HepG2 (cell line): ENCODE results near the gene COG8. TPM values are rescaled to one million over a fixed set of nuclear protein-coding genes. Genes with fewer than 3 reads are reported as not detected.
A peak's percentile ranks its signal among the peaks of the same experiment; 100 is the strongest.

Source experiments
- FOXA1 ChIP-seq, 2 experiments: fragments of 450-650 bp in 1 of 2; sonication (generic) in 1 of 2; formaldehyde crosslinking in 1 of 2; IDR thresholded peaks; 2 replicates each; pipeline versions ENCODE4 v1.4.0 to v1.6.1; 2016 to 2020; ENCODE audit warnings: missing genetic modification reagents in 1 of 2
- MAFF ChIP-seq: IDR thresholded peaks from 2 replicates; pipeline ENCODE4 v1.6.1; 2011; ENCODE audit warnings: low read depth, low read length, improper control_type of control experiment
- NKX3-1 ChIP-seq: sonication (generic); formaldehyde crosslinking; IDR thresholded peaks from 2 replicates; pipeline ENCODE4 v1.5.0; 2020; ENCODE audit warnings: missing genetic modification reagents
- RBM22 ChIP-seq: fragments of 200-400 bp; formaldehyde crosslinking; optimal IDR thresholded peaks from 2 replicates; pipeline ENCODE3; 2017; ENCODE audit warnings: mild to moderate bottlenecking, low read length, moderate library complexity
- RCOR2 ChIP-seq: IDR thresholded peaks from 2 replicates; pipeline ENCODE4 v1.6.1; 2016; ENCODE audit warnings: missing biosample characterization, missing genetic modification reagents
- SMC3 ChIP-seq: IDR thresholded peaks from 2 replicates; pipeline ENCODE4 v1.6.1; 2011; ENCODE audit warnings: low read length, improper control_type of control experiment
- SOX6 ChIP-seq, 2 experiments: fragments of 450-650 bp in 1 of 2; sonication (generic) in 1 of 2; formaldehyde crosslinking in 1 of 2; IDR thresholded peaks; 2 replicates each; pipeline versions ENCODE4 v1.4.0 to v1.6.1; 2017 to 2020; ENCODE audit warnings: antibody characterized with exemption in 1 of 2, mild to moderate bottlenecking in 1 of 2, missing genetic modification reagents in 1 of 2
- TEAD2 ChIP-seq: sonication (generic); formaldehyde crosslinking; IDR thresholded peaks from 2 replicates; pipeline ENCODE4 v1.9.0; 2021; ENCODE audit warnings: missing genetic modification reagents
- TEAD3 ChIP-seq: optimal IDR thresholded peaks from 2 replicates; pipeline ENCODE3; 2016; ENCODE audit warnings: borderline replicate concordance
- ZFP1 ChIP-seq: IDR thresholded peaks from 2 replicates; pipeline ENCODE4 v1.6.1; 2016
- ZNF136 ChIP-seq: sonication (generic); formaldehyde crosslinking; IDR thresholded peaks from 2 replicates; pipeline ENCODE4 v1.8.1; 2022; ENCODE audit warnings: low read depth, mild to moderate bottlenecking, moderate library complexity, missing genetic modification reagents
- ZNF552 ChIP-seq: sonication (generic); formaldehyde crosslinking; IDR thresholded peaks from 2 replicates; pipeline ENCODE4 v1.9.0; 2022; ENCODE audit warnings: missing genetic modification reagents, mild to moderate bottlenecking, borderline replicate concordance
- ZNF629 ChIP-seq: sonication (generic); formaldehyde crosslinking; conservative IDR thresholded peaks from 2 replicates; pipeline ENCODE4 v1.5.0; 2020; ENCODE audit warnings: missing genetic modification reagents
- ZNF644 ChIP-seq: IDR thresholded peaks from 2 replicates; pipeline ENCODE4 v1.6.1; 2016; ENCODE audit warnings: low read depth
- ZNF678 ChIP-seq: sonication (generic); formaldehyde crosslinking; IDR thresholded peaks from 2 replicates; pipeline ENCODE4 v1.4.0; 2020; ENCODE audit warnings: mild to moderate bottlenecking, missing genetic modification reagents
- polyA plus RNA-seq, 8 experiments: library from polyadenylated mRNA; depleted of rRNA in 3 of 8; stranded (reverse) in 7 of 8; unstranded in 1 of 8; fragments of >200 nt; fragmentation: Illumina TruSeq in 4 of 8; extraction: Trizol in 4 of 8; gene quantifications; 2 replicates each; pipeline versions ENCODE4 v1.2.1 to v1.2.3, GENCODE V29; 2011 to 2016; ENCODE audit warnings: low read depth in 4 of 8, missing spikeins in 1 of 8, mixed read lengths in 1 of 8; ENCODE audit not compliant: insufficient read depth in 1 of 8
- total RNA-seq, 5 experiments: library from RNA; depleted of rRNA; stranded (reverse); fragments of >200 nt; fragmentation: Illumina TruSeq; extraction: Trizol; gene quantifications; 2 replicates each; pipeline ENCODE4 v1.2.3, GENCODE V29; 2016; ENCODE audit warnings: low read depth in 1 of 5
- TF ChIP-seq, protein P1 (sequence below): sonication (generic); formaldehyde crosslinking; IDR thresholded peaks from 2 replicates; pipeline ENCODE4 v1.5.0; 2020; ENCODE audit warnings: missing genetic modification reagents
- TF ChIP-seq, protein P2 (sequence below): sonication (generic); formaldehyde crosslinking; IDR thresholded peaks from 2 replicates; pipeline ENCODE4 v1.9.0; 2021; ENCODE audit warnings: missing genetic modification reagents, borderline replicate concordance
- TF ChIP-seq, protein P3 (sequence below): sonication (generic); formaldehyde crosslinking; IDR thresholded peaks from 2 replicates; pipeline ENCODE4 v1.9.0; 2021; ENCODE audit warnings: missing genetic modification reagents, borderline replicate concordance
- TF ChIP-seq, protein P4 (sequence below): sonication (generic); formaldehyde crosslinking; IDR thresholded peaks from 2 replicates; pipeline ENCODE4 v1.8.0; 2022; ENCODE audit warnings: mild to moderate bottlenecking, missing genetic modification reagents, moderate library complexity
- TF ChIP-seq, protein P5 (sequence below): sonication (generic); formaldehyde crosslinking; IDR thresholded peaks from 2 replicates; pipeline ENCODE4 v1.4.0; 2020; ENCODE audit warnings: missing genetic modification reagents

COG8 gene
- total and polyA plus RNA-seq, 2 of the 13 experiments (the other 11 are each of a cell fraction or from before 2014, with no cell fraction given) = 45.5 to 52.1 TPM

DNA sequence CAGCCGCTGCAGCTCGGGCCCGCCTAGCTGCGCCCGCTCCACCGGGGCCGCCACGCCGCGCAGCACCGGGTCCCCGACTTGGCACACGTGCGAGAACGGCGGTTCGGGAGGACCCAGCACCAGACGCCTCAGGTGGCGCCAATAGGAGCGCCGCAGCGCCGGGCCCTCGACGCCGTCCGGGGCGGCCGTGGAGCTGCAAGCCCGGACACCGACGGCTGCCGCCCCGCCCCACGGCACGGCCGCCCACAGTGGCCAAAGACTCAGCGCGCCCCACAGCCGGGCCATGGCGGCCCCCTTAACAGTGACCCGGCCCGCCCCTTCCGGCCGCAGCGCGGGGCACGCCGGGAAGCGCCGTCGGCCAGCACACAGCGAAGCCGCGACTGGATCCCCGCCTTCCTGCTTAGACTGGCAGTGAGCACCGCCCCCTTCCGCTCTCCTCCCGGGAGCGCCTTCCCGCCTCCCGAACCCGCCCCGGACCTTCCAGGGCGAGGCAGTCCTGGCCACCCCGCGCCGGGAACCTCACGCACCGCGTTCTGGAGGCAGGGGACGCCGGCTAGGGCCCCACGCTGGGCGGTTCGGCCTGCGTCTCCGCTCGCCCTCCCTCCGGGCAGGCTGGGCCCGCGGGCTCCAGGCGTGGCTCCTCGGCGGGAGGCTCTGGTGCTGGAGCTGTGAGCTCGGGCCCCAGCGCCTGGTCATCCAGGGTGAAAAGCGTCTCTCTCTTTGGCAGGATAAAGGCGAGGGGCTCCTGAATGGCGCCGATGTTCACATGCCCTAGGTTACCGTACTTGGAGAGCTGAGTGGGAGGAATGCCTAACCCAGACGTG, 8.9 kb downstream of the COG8 start, which contains the start of gene PDF (continued):
- TF ChIP-seq, protein P1, sequence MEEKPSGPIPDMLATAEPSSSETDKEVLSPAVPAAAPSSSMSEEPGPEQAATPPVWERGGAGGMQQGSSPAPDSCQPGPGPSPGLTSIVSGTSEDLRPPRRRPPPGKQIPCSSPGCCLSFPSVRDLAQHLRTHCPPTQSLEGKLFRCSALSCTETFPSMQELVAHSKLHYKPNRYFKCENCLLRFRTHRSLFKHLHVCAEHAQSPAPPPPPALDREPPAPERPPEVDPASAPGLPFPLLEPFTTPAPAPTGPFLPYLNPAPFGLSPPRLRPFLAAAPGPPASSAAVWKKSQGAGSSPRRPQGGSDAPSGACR (CRISPR knock-in tag) = peak; percentile 63; the same call in 1 of the 2 replicates
- TF ChIP-seq ZNF629 (CRISPR knock-in tag) = no peak; the same call in 1 of the 2 replicates
- no peak for TF ChIP-seq RCOR2 (CRISPR knock-in tag)
- TF ChIP-seq, protein P2, sequence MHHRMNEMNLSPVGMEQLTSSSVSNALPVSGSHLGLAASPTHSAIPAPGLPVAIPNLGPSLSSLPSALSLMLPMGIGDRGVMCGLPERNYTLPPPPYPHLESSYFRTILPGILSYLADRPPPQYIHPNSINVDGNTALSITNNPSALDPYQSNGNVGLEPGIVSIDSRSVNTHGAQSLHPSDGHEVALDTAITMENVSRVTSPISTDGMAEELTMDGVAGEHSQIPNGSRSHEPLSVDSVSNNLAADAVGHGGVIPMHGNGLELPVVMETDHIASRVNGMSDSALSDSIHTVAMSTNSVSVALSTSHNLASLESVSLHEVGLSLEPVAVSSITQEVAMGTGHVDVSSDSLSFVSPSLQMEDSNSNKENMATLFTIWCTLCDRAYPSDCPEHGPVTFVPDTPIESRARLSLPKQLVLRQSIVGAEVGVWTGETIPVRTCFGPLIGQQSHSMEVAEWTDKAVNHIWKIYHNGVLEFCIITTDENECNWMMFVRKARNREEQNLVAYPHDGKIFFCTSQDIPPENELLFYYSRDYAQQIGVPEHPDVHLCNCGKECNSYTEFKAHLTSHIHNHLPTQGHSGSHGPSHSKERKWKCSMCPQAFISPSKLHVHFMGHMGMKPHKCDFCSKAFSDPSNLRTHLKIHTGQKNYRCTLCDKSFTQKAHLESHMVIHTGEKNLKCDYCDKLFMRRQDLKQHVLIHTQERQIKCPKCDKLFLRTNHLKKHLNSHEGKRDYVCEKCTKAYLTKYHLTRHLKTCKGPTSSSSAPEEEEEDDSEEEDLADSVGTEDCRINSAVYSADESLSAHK = no peak; the same call in 1 of the 2 replicates
- no peak for TF ChIP-seq TEAD2 (CRISPR knock-in tag)
- no peak for TF ChIP-seq MAFF
- TF ChIP-seq NKX3-1 = peak; percentile 61; the same call in 1 of the 2 replicates
- no peak for TF ChIP-seq ZFP1
- no peak for TF ChIP-seq SMC3
- no peak for TF ChIP-seq ZNF644 (CRISPR knock-in tag)
- TF ChIP-seq RBM22 = peak; percentile 99
- peak; percentile 92 for TF ChIP-seq ZNF136 (CRISPR knock-in tag)
- TF ChIP-seq, protein P3, sequence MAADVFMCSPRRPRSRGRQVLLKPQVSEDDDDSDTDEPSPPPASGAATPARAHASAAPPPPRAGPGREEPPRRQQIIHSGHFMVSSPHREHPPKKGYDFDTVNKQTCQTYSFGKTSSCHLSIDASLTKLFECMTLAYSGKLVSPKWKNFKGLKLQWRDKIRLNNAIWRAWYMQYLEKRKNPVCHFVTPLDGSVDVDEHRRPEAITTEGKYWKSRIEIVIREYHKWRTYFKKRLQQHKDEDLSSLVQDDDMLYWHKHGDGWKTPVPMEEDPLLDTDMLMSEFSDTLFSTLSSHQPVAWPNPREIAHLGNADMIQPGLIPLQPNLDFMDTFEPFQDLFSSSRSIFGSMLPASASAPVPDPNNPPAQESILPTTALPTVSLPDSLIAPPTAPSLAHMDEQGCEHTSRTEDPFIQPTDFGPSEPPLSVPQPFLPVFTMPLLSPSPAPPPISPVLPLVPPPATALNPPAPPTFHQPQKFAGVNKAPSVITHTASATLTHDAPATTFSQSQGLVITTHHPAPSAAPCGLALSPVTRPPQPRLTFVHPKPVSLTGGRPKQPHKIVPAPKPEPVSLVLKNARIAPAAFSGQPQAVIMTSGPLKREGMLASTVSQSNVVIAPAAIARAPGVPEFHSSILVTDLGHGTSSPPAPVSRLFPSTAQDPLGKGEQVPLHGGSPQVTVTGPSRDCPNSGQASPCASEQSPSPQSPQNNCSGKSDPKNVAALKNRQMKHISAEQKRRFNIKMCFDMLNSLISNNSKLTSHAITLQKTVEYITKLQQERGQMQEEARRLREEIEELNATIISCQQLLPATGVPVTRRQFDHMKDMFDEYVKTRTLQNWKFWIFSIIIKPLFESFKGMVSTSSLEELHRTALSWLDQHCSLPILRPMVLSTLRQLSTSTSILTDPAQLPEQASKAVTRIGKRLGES (CRISPR knock-in tag) = no peak
- TF ChIP-seq, protein P4, sequence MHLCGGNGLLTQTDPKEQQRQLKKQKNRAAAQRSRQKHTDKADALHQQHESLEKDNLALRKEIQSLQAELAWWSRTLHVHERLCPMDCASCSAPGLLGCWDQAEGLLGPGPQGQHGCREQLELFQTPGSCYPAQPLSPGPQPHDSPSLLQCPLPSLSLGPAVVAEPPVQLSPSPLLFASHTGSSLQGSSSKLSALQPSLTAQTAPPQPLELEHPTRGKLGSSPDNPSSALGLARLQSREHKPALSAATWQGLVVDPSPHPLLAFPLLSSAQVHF (CRISPR knock-in tag) = peak; percentile 90
- TF ChIP-seq TEAD3 = peak; percentile 44
- TF ChIP-seq FOXA1 (IDR thresholded peaks at IDR 0.05) = no peak
- TF ChIP-seq FOXA1 (CRISPR knock-in tag; IDR thresholded peaks at IDR 0.05) = 0 out of 2 replicates have a peak, but pooled peaks have one; percentile 36
- TF ChIP-seq ZNF552 = no peak
- TF ChIP-seq ZNF678 (CRISPR knock-in tag) = no peak
- no peak for TF ChIP-seq SOX6 (IDR thresholded peaks at IDR 0.05)
- peak; percentile 73 for TF ChIP-seq SOX6 (CRISPR knock-in tag; IDR thresholded peaks at IDR 0.05)
- TF ChIP-seq, protein P5, sequence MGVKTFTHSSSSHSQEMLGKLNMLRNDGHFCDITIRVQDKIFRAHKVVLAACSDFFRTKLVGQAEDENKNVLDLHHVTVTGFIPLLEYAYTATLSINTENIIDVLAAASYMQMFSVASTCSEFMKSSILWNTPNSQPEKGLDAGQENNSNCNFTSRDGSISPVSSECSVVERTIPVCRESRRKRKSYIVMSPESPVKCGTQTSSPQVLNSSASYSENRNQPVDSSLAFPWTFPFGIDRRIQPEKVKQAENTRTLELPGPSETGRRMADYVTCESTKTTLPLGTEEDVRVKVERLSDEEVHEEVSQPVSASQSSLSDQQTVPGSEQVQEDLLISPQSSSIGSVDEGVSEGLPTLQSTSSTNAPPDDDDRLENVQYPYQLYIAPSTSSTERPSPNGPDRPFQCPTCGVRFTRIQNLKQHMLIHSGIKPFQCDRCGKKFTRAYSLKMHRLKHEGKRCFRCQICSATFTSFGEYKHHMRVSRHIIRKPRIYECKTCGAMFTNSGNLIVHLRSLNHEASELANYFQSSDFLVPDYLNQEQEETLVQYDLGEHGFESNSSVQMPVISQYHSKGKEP (CRISPR knock-in tag) = no peak
